DMS53 (cell line): ENCODE results near the gene ZBTB32.

Experiments used
- DNase-seq: peaks from one replicate; lab custom pipeline; 2025; lab: John Stamatoyannopoulos, UW

Gene ZBTB32

DNA sequence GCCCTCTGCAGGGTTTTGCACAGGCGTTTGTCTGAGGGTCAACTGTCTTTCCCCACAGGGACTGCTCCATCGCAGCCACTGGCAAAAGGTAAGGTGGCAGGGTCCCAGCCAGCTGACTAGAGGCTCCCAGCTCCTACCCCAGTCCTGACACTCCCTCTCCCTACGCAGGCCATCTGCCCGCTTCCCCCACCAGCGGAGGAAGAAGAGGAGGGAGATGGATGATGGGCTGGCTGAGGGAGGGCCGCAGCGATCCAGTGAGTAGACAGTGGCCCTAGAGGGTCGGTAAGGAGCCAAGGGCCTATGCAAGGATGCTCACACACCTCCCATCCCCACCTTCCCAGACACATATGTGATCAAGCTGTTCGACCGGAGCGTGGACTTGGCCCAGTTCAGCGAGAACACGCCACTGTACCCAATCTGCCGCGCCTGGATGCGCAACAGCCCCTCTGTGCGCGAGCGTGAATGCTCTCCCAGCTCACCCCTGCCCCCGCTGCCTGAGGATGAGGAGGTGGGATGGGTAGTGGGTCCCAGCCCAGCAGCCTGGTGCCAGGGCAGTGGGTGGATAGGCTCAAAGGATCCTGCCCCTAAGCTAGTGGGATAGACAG, 48.5 kb downstream of the ZBTB32 start:
- no peak for DNase-seq

DNA sequence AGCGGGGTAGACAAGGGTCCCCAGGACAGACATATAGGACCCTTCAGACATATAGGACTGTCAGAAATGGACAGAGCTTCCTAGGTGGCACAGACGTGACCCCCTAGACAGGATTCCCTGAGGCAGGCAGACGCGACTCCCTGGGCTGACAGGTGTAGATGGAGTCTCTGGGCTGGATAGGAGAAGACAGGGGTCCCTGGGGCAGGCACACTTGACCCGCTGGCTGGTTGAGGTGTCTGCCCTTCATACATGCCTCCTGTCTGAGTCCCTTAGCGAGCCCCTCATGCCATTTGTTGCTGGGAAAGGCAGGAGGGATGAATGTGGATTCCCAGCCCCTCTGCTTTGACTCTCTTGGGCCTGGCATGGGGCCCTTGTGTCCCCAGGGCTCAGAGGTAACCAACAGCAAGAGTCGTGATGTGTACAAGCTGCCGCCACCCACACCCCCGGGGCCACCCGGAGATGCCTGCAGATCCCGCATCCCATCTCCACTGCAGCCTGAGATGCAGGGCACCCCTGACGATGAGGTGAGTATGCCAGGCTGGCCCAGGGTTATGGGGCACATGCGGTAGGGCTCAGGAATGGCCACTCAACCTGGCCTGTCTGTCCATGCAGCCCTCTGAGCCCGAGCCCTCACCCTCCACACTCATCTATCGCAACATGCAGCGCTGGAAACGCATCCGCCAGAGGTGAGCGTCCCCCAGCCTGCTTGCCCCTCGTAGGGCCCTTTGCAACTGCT, 49.4 kb downstream of the ZBTB32 start:
- no peak for DNase-seq

DNA sequence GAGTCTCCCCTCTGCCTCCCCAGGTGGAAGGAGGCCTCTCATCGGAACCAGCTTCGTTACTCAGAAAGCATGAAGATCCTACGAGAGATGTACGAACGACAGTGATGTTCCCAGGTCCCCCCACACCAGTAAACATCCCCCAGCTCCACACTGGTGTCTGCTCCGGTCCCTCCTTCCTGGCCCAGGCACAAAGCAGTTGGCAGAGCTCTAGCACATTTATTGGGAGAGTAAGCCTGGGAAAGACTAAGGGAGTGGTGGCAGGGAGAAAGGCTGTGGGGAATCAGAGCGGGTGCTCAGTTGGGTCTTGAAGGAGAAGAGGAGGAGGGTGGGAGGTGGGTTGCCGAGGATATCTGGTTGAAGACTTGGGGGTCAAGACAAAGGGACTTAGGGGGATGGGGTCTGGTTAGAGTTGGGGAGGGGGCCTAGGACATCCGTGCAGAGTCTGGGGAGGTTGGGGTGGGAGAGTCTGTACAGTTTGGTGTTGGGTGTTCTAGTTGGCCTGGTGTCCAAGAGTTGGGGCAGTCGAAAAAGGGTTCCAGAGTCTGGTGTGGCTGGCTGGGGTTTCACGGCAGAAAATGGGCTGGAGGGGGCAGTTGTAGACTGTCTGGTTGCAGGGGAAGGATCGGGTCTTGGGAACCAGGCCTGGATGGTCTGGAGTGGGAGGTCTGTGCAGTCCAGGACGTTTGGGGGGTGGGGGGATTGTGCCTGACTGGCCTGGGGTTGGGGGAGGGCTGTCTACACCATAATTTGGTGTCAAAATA, 50.2 kb downstream of the ZBTB32 start:
- DNase-seq: no peak

DNA sequence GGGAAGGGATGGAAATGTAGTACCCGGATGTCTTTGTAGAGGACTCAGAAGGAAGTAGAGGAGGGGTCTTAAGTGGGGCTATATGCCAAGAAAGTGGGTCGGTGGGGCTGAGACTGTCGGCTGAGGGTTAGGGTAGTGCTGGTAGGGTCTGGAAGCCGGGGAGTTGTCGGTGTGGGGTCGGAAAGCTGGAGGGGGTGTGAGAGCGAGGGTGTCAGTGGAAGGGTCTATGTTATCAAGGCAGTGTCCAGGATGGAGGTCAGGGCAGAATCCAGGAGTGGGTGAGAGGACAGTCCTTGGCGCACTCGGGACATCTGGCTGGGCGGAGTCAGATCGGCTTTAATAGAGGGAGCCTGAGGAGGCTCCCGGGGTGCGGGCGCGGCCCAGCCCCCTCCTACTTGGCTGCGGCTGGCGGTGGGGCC, 50.8 kb downstream of the ZBTB32 start:
- DNase-seq: no peak

DNA sequence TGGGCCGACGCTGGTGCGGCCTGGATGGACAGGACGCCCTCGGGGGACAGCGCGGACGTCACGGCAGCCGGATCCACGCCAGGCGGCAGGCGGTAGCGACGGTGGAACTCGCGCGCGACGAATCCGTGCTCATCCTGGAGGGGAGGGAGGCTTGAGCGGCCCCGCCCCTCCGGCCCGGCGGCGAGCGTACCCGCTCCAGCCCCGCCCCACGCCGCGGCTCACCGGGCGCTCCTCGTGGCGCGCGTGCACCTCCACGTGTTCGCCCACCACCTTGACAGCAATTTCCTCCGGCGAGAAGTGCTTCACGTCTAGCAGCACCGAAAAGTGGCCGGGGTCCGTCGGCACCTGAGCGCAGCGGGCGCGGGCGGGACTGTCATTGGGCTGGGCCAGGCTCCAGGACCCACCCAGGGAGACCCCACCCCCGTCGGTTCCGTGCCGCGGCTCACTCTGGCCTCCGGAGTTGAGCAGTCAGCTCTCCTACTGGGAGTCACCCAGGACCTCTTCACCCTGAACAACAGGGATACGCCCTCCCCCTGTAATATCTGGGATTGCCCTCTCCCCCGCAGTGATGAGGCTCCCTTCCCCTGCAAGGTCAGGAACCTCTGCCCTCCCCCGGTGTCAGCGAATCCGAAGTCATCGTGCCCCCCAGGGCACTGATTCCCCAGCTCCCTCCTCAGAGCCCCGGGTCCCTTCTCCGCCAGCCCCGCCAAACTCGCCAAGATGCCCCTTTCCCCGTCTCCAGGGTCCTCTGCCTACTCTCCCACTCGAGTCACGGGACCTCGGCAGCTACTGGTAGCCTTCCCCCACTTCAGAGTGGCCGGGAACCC, 51.4 kb downstream of the ZBTB32 start:
- DNase-seq: no peak

DNA sequence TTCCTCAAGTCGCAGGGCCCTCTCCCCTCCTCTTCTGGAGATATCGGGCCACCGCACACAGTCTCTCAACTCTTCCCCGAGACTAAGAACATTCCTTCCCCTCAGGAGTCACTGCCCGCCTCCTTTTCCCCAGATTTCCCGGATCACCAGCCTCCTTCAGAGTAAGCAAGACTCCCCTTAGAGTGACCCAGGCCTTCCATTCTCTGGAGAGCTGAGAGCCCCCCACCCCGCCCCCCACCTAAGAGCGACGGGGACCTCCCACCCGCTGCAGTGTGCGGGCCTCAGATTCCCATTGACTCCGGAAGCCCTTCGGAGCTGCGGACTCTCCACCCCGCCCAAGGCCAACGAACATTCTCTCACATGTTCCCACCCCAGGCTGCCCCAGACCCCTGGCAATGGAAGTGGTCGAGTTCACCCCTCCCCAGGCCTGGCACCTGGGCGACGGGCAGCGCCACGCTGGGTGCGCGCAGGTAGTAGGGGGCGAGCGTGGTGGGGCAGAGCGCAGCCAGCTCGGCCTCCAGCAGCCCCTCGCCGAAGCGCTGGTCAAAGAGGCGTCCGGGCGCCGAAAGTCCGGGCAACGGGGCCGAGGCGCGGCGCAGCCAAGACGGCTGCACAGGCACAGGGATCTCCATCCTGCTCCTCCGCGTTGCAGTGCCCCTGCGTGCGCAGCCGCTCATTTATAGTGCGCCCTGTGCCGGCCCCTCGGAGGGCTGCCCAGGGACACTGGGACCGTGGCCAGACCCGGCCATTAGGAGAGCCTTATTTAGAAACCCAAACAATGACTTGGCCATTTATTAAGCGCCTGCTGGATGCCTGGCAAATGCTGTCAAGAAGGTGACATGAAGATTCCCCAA, 52.2 kb downstream of the ZBTB32 start, which contains the start of gene HSPB6:
Gene HSPB6, minus strand, starts transcription at position 653 of the 854 bp plus-strand sequence. Its CDS starts 21 bp downstream, at position 632.
- peak; percentile 75 for DNase-seq

DNA sequence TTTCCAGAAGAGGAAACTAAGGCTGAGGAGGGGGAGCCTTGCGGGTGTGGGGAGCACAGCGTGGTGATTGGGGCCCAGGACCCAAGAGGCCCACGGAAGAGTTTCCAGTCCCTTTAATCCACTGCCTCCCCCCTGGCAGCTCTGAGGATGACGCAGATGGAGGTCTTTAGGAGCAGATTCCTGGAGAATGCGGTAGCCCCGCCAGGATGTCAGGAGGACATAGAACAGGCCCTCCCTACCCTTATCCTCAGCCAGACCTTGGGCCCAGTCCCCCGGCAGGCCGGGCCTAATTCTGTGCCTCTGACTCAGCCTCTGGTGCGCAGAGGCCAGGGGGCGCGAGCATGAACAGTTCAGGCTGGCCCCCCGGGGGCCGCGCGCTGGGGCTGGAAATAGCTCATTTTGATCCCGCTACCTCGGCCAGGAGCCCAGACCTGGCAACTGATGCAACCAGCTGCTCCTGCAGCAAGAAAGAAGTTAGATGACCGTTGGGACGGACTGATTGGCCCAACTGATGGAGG, 52.9 kb downstream of the ZBTB32 start:
- peak; percentile 93 for DNase-seq

DNA sequence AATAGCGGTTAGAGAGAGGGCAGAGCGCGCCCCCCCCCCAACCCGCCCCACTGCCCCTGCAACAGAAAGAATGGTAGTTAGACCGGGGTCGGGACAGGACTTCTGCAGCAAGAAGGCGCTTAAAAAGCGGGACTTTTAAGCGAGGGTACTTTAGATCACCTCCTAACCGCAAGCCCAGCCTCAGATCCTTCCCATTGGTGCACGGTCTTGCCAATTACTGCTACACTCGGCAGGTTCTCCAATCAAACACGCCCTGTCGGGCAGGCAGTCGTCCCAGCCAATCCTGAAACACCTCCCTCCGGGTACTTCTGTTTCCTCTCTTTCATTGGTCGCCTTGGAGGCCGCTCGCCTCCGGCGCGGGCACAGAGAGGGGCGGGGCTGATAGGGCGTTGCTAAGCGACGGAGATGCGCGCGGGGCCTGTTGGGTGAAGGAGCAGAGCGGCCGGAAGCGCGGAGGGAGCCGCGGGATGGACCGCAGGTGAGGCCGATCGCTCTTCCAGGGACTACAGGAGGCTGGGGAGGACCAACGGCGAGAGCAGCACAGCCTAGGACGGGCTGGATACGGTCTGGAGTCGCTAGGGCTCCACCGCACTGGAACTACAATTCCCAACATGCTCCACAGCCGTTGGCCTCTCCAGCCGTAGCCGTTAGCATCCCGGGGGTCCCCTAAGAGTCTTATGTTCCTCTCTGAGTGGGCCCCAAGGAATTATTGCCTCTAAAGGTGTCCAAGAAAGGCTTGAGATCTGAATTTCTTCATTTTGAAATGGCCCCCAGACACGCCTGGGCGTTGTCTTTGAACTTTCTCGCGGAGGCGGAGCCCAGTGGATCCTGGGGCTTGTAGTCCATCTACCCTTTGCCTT, 53.6 kb downstream of the ZBTB32 start, which contains the start of gene PROSER3:
Gene PROSER3, plus strand, starts transcription at position 428 of the 860 bp plus-strand sequence. Its CDS starts 40 bp downstream, at position 468.
- peak; percentile 100 for DNase-seq

DNA sequence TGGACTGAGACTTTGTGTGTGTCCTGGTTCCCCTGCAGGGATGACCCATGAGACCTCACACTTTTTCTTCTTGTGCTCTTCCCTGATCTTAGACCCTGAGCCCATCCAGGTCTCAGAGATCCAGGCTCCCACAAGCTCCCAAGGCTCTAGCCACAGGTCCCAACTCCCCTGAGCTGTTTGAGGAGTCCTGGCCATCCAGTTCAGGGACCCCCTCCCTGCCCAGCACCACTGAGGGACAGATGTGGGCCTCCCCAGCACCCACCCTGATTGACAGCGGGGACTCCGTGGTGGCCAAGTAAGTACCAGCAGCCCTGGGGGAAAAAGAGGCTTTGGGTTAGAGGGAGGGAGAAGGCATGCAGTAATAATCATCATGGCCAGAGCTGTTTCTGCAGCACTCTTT, 55.3 kb downstream of the ZBTB32 start:
- no peak for DNase-seq

DNA sequence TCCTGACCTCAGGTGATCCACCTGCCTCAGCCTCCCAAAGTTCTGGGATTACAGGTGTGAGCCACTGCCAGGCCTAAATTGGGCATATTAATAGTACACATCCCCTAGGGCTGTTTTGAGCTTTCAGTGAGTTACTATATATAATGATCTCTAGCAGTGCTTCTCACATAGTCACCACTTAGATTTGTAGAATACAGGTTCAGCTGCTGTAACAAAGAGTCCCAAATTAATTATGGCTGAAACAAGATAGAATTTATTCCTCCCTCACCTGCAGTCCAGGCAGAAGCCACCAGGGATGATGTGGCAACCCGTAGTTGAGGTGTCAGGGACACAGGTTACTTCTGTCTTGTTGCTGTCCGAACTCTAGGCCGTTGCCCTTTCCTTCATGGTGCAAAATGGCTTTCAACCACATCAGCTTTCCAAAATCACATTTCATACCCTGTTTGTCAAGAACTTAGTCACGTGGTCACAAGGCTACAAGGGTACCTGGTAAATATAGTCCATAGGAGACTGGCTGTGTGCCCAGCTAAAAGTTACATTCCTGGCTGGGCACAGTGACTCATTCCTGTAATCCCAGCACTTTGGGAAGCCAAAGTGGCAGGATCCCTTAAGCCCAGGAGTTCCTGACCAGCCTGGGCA, 56.5 kb downstream of the ZBTB32 start:
- no peak for DNase-seq

DNA sequence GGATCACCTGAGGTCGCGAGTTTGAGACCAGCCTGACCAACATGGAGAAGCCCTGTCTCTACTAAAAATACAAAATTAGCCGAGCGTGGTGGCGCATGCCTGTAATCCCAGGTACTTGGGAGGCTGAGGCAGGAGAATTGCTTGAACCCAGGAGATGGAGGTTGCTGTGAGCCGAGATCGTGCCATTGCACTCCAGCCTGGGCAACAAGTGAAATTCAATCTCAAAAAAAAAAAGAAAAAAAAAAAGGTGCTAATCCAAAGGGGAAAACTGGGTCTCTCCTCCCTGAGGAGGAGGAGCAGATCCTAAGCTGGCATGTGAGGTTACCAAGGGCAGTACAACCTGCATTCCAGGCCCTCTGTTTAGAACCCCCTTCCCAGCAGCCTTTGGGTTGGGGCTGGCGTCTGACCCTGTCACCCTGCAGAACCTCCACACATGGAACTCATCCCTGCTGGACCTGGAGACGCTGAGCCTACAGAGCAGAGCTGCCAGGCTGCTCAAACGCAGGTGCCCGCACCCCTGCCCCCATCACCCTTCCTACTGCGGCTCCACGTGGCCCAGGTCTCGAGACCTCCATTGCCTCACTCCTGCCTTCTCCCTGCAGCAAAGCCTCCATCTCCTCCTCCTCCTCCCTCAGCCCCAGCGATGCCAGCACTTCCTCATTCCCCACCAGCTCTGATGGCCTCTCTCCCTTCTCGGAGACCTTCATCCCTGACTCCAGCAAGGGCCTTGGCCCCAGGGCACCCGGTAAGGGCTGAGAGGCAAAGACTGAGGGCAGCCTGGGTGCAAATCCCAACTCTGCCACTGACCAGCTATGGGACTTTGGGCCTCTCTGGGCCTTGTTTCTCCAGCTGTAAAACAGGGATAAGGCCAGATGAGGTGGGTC, 60.3 kb downstream of the ZBTB32 start:
- no peak for DNase-seq
